HL-60 (cell line): Measurements from ENCODE around the gene HOXB1.

Experiments used
- TF ChIP-seq, protein P1 (sequence below): IDR thresholded peaks from one replicate; pipeline ENCODE4 v1.5.1; 2011; ENCODE audit warnings: low read length, control low read depth, inconsistent platforms; ENCODE audit not compliant: insufficient read depth
- TF ChIP-seq, protein P2 (sequence below): IDR thresholded peaks from 2 replicates; pipeline ENCODE4 v1.6.1; 2012; ENCODE audit warnings: low read depth; ENCODE audit not compliant: insufficient replicate concordance

DNA sequence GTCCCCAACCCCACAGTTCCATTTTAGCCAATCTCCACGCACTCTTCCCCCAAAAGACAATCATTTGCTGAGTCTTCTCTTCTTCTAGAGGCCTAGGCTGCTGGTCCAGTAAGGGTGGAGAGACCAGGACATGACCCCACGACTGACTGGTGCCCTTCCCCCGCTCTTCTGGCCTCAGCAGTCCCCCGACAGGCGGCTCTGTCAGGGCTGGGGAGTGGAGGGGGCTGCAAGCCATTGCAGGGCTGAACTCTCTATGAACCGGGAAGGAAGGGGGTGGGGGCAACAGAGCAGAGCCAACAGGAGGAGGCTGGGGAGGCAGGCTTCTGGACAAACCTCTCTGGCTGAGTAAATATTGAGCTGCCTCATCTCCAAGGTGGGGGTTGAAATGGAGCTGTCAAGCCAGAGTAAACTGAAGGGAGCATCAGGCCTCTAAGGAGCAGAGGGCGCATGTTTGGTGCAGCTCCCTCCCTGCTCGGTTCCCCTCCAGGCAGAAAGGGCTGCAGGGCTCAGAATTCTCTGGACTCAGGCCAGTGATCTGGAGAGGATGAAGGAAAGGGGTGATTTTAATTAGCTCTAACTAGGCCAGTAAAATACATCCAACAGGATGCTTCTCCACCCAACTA is 8.7 kb downstream of the HOXB1 start:
- TF ChIP-seq, protein P1, sequence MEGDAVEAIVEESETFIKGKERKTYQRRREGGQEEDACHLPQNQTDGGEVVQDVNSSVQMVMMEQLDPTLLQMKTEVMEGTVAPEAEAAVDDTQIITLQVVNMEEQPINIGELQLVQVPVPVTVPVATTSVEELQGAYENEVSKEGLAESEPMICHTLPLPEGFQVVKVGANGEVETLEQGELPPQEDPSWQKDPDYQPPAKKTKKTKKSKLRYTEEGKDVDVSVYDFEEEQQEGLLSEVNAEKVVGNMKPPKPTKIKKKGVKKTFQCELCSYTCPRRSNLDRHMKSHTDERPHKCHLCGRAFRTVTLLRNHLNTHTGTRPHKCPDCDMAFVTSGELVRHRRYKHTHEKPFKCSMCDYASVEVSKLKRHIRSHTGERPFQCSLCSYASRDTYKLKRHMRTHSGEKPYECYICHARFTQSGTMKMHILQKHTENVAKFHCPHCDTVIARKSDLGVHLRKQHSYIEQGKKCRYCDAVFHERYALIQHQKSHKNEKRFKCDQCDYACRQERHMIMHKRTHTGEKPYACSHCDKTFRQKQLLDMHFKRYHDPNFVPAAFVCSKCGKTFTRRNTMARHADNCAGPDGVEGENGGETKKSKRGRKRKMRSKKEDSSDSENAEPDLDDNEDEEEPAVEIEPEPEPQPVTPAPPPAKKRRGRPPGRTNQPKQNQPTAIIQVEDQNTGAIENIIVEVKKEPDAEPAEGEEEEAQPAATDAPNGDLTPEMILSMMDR, result no peak
- TF ChIP-seq, protein P2, sequence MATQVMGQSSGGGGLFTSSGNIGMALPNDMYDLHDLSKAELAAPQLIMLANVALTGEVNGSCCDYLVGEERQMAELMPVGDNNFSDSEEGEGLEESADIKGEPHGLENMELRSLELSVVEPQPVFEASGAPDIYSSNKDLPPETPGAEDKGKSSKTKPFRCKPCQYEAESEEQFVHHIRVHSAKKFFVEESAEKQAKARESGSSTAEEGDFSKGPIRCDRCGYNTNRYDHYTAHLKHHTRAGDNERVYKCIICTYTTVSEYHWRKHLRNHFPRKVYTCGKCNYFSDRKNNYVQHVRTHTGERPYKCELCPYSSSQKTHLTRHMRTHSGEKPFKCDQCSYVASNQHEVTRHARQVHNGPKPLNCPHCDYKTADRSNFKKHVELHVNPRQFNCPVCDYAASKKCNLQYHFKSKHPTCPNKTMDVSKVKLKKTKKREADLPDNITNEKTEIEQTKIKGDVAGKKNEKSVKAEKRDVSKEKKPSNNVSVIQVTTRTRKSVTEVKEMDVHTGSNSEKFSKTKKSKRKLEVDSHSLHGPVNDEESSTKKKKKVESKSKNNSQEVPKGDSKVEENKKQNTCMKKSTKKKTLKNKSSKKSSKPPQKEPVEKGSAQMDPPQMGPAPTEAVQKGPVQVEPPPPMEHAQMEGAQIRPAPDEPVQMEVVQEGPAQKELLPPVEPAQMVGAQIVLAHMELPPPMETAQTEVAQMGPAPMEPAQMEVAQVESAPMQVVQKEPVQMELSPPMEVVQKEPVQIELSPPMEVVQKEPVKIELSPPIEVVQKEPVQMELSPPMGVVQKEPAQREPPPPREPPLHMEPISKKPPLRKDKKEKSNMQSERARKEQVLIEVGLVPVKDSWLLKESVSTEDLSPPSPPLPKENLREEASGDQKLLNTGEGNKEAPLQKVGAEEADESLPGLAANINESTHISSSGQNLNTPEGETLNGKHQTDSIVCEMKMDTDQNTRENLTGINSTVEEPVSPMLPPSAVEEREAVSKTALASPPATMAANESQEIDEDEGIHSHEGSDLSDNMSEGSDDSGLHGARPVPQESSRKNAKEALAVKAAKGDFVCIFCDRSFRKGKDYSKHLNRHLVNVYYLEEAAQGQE, result no peak
